NB4 (cell line): ENCODE data around the gene SLC25A33.

Experiments
- DNase-seq: peaks from one replicate; pipeline ENCODE4 v3.0.0; 2010; ENCODE audit warnings: low read depth
- H3K4me3 ChIP-seq: one replicate; pipeline ENCODE4 v1.5.1; 2011; ENCODE audit warnings: mild to moderate bottlenecking, low read depth, low read length, moderate library complexity
- CTCF ChIP-seq: IDR thresholded peaks from one replicate; pipeline ENCODE4 v1.5.1; 2012; ENCODE audit warnings: low read depth, low read length
- MYC ChIP-seq: IDR thresholded peaks from 2 replicates; pipeline ENCODE4 v1.6.1; 2011; ENCODE audit warnings: low read depth, low read length
- POLR2A ChIP-seq: IDR thresholded peaks from 2 replicates; pipeline ENCODE4 v1.6.1; 2011; ENCODE audit warnings: mild to moderate bottlenecking; ENCODE audit not compliant: insufficient read length; ENCODE audit errors: extremely low read depth
- TF ChIP-seq, protein P1 (sequence below): IDR thresholded peaks from 2 replicates; pipeline ENCODE4 v1.6.1; 2011; ENCODE audit warnings: low read depth, low read length

Gene SLC25A33

GRCh38 chr1:9537863-9538668, 1.2 kb upstream of the SLC25A33 start:
- TF ChIP-seq, protein P1, sequence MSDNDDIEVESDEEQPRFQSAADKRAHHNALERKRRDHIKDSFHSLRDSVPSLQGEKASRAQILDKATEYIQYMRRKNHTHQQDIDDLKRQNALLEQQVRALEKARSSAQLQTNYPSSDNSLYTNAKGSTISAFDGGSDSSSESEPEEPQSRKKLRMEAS: no peak
- no peak for TF ChIP-seq POLR2A
- TF ChIP-seq MYC: no peak
- no peak for TF ChIP-seq CTCF
- H3K4me3 ChIP-seq: no peak overlapping the region
- no peak for DNase-seq

DNA sequence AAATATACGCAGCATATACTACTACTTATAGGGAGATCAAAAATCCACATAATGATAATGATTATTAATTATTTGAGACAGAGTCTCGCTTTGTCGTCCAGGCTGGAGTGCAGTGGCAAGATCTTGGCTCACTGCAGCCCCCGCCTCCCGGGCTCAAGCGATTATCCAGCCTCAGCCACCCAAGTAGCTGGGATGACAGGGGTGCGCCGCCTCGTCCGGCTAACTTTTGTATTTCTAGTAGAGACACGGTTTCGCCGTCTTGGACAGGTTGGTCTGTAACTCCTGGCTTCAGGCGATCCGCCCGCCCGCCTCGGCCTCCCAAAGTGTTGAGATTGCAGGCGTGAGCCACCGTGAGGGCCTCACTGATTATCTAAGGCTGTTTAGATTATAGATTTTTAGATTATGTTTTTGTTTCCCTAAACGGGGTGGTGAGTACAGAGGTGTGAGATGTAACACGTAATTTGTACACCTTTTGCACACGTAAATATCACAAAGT, 548 bp upstream of the SLC25A33 start:
- TF ChIP-seq, protein P1: no peak
- TF ChIP-seq CTCF: no peak
- TF ChIP-seq MYC: no peak
- no peak for TF ChIP-seq POLR2A
- no peak for DNase-seq
- no peak overlapping the region for H3K4me3 ChIP-seq

- H3K4me3 ChIP-seq: peak overlapping the region; percentile 93
- no peak for TF ChIP-seq POLR2A
- no peak for TF ChIP-seq CTCF
- TF ChIP-seq MYC: peak; percentile 20; the same call in 1 of the 2 replicates
- TF ChIP-seq, protein P1: no peak
- DNase-seq: peak; percentile 82
Observed at GRCh38 chr1:9539829-9540550, 725 bp downstream of the SLC25A33 start.

DNA sequence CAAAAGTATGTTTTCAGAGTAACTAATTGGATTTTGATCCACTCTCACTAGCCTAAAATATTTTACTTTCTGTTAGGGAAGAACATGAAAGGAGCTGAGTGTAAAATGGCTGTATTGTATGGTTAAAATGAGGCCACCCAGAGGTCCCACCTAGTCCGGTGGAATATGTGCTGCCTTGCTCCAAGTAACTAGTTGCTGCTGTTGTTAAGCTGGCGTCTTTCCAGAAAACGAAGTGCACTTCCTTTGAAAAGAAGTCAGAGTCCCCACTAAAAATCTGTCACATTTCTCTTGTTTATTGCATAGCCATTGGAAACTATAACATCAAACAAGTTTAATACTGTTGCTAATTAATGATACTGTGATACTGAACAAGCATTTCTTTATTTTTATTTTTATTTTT, 3.2 kb downstream of the SLC25A33 start:
- peak; percentile 27 for DNase-seq
- no peak for TF ChIP-seq CTCF
- TF ChIP-seq, protein P1: no peak
- no peak for TF ChIP-seq POLR2A
- no peak for TF ChIP-seq MYC
- H3K4me3 ChIP-seq: peak overlapping the region; percentile 17

DNA sequence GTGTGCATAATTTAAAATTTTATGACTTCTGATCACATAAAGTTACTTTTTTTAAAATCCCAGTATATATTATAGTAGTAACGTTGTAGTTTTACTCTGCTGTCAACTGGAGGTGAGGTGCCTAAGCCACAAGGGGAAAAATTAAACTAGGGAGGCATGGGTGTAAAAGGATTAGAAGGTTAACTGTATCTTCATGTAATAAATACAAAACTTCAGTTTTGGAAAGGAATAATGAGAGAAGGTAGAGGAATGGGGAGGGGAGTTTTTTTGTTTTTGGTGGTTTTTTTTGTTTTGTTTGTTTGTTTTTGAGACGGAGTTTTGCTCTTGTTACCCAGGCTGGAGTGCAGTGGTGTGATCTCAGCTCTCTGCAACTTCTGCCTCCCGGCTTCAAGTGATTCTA, 5.7 kb downstream of the SLC25A33 start:
- TF ChIP-seq MYC: no peak
- no peak for TF ChIP-seq CTCF
- no peak for TF ChIP-seq POLR2A
- TF ChIP-seq, protein P1: no peak
- H3K4me3 ChIP-seq: no peak overlapping the region
- DNase-seq: no peak
